Measurements from ENCODE around the gene EPHA2. TPM values are rescaled to one million over a fixed set of nuclear protein-coding genes. Genes with fewer than 3 reads are reported as not detected.

EPHA2 gene
- total and polyA plus RNA-seq, 8 donors = 4.6 to 200 (median 23.4) TPM

DNA sequence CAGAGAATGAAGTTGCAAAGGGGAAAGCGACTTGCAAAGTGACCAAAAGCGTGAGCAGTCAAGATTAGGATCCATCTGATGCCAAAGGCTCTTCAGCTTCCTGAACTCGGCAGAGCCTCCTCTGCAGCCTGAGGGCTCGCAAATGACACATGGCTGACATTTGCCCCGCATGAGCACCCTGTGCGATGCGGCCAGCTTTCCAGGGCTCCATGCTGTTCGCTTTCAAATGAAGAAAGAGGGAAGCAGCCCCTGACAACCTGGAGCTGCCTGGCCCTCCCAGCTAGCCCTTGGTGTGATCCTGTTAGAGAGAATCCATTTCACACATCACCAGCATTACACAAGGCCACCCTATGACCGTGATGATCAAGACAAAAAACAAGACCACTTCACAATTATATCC, 62.3 kb downstream of the EPHA2 start:
- DNase-seq = no peak
- intact Hi-C loops (cut with DNase I; ENCODE audit: low total_unique reads) = no loop called here
- Histone ChIP-seq H3K9me3 (no peaks in the 10 kb centered on the region), H3K4me1 (no peaks in the 10 kb centered on the region), H3K27me3 (peaks cover 0 to 9% (median 0%) of the 10 kb centered on the region in 3 donors), H3K36me3 (no peaks in the 10 kb centered on the region), H3K27ac (no peak overlapping the region), H3K4me3 (no peak overlapping the region)
- no peak for TF ChIP-seq EP300 (IDR thresholded peaks at IDR 0.05)
- no peak for TF ChIP-seq POLR2A (IDR thresholded peaks at IDR 0.05)
- TF ChIP-seq POLR2AphosphoS5 (IDR thresholded peaks at IDR 0.05) = no peak
- TF ChIP-seq, protein P1, sequence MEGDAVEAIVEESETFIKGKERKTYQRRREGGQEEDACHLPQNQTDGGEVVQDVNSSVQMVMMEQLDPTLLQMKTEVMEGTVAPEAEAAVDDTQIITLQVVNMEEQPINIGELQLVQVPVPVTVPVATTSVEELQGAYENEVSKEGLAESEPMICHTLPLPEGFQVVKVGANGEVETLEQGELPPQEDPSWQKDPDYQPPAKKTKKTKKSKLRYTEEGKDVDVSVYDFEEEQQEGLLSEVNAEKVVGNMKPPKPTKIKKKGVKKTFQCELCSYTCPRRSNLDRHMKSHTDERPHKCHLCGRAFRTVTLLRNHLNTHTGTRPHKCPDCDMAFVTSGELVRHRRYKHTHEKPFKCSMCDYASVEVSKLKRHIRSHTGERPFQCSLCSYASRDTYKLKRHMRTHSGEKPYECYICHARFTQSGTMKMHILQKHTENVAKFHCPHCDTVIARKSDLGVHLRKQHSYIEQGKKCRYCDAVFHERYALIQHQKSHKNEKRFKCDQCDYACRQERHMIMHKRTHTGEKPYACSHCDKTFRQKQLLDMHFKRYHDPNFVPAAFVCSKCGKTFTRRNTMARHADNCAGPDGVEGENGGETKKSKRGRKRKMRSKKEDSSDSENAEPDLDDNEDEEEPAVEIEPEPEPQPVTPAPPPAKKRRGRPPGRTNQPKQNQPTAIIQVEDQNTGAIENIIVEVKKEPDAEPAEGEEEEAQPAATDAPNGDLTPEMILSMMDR (IDR thresholded peaks at IDR 0.05) = no peak
- WGBS, 5 donors = 76 to 80% (median 77%) methylated on average over 9 of the region's 9 CpGs

- Histone ChIP-seq H3K9me3 (no peaks in the 10 kb centered on the region), H3K4me3 (no peak overlapping the region), H3K36me3 (no peaks in the 10 kb centered on the region), H3K4me1 (no peaks in the 10 kb centered on the region), H3K27me3 (peaks cover 0 to 9% (median 0%) of the 10 kb centered on the region in 3 donors), H3K27ac (no peak overlapping the region)
- no peak for DNase-seq
- intact Hi-C loops (cut with DNase I; ENCODE audit: low total_unique reads) = no loop called here
- TF ChIP-seq POLR2A (IDR thresholded peaks at IDR 0.05) = no peak
- no peak for TF ChIP-seq EP300 (IDR thresholded peaks at IDR 0.05)
- no peak for TF ChIP-seq POLR2AphosphoS5 (IDR thresholded peaks at IDR 0.05)
- TF ChIP-seq, protein P1 (IDR thresholded peaks at IDR 0.05) = no peak
- 85 to 93% (median 91%) methylated on average over 9 of the region's 9 CpGs for WGBS, 5 donors
These were observed 62.9 kb downstream of the EPHA2 start for GRCh38 chr1:16092923-16093511.

DNA sequence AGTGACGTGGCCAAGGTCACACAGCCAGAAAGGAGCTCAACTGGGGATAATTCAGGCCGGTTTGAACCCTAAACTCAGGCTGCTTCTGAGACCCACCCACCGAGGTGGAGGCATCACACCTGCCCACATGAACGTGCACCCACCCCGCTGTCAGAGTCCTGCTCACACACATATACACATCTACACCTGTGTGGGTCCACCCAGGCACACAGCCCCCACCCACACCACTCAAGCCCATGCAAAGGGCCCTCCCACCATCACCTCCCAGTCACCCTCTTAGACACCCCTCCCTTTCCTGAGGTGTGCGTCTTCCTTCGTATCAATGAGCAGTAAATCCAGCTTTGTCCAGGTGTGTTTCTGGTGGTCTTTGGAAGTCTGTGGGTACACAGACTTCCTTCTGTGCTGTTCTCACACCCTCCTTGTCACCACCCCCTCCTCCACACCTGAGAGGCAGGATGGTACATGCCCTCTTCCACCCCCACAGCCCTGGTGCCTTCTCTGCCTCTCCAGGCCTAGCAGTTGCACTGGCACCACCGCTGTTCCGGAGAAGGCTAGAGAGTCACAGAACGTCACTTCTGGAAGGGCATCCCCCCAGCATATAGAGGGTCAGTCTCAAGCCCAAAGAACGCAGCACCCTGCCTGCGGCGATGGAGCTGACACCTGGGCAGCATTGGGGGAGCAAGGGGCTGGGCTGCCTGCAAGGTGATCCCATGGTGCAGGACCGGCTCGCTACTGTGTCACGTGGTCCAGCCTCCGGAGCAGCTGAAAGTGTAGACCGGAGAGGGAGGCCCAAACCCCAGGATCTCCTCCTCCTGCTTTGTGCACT, 63.6 kb downstream of the EPHA2 start:
- TF ChIP-seq, protein P1 (IDR thresholded peaks at IDR 0.05) = no peak
- TF ChIP-seq EP300 (IDR thresholded peaks at IDR 0.05) (no peak), POLR2A (IDR thresholded peaks at IDR 0.05) (no peak), POLR2AphosphoS5 (IDR thresholded peaks at IDR 0.05) (no peak)
- Histone ChIP-seq H3K9me3 (no peaks in the 10 kb centered on the region), H3K27me3 (peaks cover 0 to 9% (median 0%) of the 10 kb centered on the region in 3 donors), H3K27ac (no peak overlapping the region), H3K4me3 (no peak overlapping the region), H3K36me3 (no peaks in the 10 kb centered on the region), H3K4me1 (no peaks in the 10 kb centered on the region)
- intact Hi-C loops (cut with DNase I; ENCODE audit: low total_unique reads) = no loop called here
- 80 to 89% (median 85%) methylated on average over 13 to 18 of the region's 18 CpGs for WGBS, 5 donors
- DNase-seq = no peak

GRCh38 chr1:16091296-16091695, 64.6 kb downstream of the EPHA2 start:
- no peak overlapping the region for H3K4me3 ChIP-seq
- intact Hi-C loops (cut with DNase I; ENCODE audit: low total_unique reads) = no loop called here
- peaks cover 0 to 9% (median 0%) of the 10 kb centered on the region in 3 donors for H3K27me3 ChIP-seq
- no peak overlapping the region for H3K27ac ChIP-seq
- no peaks in the 10 kb centered on the region for H3K36me3 ChIP-seq
- no peak for TF ChIP-seq POLR2AphosphoS5 (IDR thresholded peaks at IDR 0.05)
- TF ChIP-seq POLR2A (IDR thresholded peaks at IDR 0.05) = no peak
- H3K9me3 ChIP-seq = no peaks in the 10 kb centered on the region
- WGBS, 5 donors = 63 to 75% (median 65%) methylated on average over 8 of the region's 8 CpGs
- DNase-seq = peak in 1 of 2 donors; percentile 38
- H3K4me1 ChIP-seq = no peaks in the 10 kb centered on the region
